Glutamatergic neuron (in vitro differentiated cells): ENCODE measurements around the gene XRCC5. TPM values are rescaled to one million over a fixed set of nuclear protein-coding genes. Genes with fewer than 3 reads are reported as not detected.

ENCODE experiments used
- DNase-seq: peaks from one replicate; pipeline ENCODE4 v3.0.0; 2022
- H3K27ac Mint-ChIP-seq: one replicate; pipeline ENCODE4 v1.8.0; 2020; ENCODE audit warnings: mild to moderate bottlenecking, mixed read lengths, inconsistent platforms; ENCODE audit not compliant: unreplicated experiment
- H3K27me3 Mint-ChIP-seq: one replicate; pipeline ENCODE4 v1.8.0; 2020; ENCODE audit warnings: mild to moderate bottlenecking, moderate library complexity, mixed read lengths, inconsistent platforms; ENCODE audit not compliant: unreplicated experiment
- H3K36me3 Mint-ChIP-seq: one replicate; pipeline ENCODE4 v1.8.0; 2020; ENCODE audit warnings: mild to moderate bottlenecking, mixed read lengths, inconsistent platforms; ENCODE audit not compliant: unreplicated experiment
- H3K4me1 Mint-ChIP-seq: one replicate; pipeline ENCODE4 v1.8.0; 2020; ENCODE audit warnings: mild to moderate bottlenecking, low read depth, mixed read lengths, inconsistent platforms; ENCODE audit not compliant: unreplicated experiment
- H3K4me3 Mint-ChIP-seq: one replicate; pipeline ENCODE4 v1.8.0; 2020; ENCODE audit warnings: mild to moderate bottlenecking, mixed read lengths, inconsistent platforms; ENCODE audit not compliant: unreplicated experiment
- H3K9me3 Mint-ChIP-seq: one replicate; pipeline ENCODE4 v1.8.0; 2020; ENCODE audit warnings: mild to moderate bottlenecking, moderate library complexity, mixed read lengths, inconsistent platforms; ENCODE audit not compliant: unreplicated experiment
- total RNA-seq: library from RNA; stranded (reverse); fragmentation: NEBNext Ultra II Directional; extraction: Animal tissue kit (Norgen Biotek cat#: 25700); gene quantifications from one replicate; pipeline ENCODE4 v1.2.1, GENCODE V29; 2021; ENCODE audit not compliant: unreplicated experiment
- TF ChIP-seq, protein P1 (sequence below): fragments of 200-600 bp; sonication (generic); IDR thresholded peaks from one replicate; pipeline ENCODE4 v1.5.0; 2021; ENCODE audit not compliant: partially characterized antibody, unreplicated experiment

Gene XRCC5
- total RNA-seq, 1 donor from 2014 or later: 254 TPM

DNA sequence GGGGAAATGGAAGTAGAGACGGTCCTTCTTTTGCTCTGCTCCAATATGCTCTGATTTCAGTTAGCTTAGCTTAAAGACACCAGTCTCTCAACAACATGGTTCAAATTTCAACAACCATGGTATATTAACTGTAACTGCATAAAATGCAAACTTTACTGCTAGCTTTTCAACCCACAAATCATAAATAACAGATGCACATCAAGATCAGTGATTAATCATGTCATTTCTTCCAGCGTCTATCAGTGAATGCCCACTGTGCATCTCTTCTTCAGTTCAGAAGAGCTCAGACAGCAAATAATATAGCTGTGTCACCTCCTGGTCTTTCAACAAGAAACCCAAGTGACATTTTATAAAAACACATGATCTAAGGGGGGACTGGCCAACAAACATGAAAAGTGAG, 40.1 kb upstream of the XRCC5 start:
- Mint-ChIP-seq H3K27ac (no peak overlapping the region), H3K27me3 (peaks cover 1% of the 10 kb centered on the region)
- DNase-seq: no peak

DNA sequence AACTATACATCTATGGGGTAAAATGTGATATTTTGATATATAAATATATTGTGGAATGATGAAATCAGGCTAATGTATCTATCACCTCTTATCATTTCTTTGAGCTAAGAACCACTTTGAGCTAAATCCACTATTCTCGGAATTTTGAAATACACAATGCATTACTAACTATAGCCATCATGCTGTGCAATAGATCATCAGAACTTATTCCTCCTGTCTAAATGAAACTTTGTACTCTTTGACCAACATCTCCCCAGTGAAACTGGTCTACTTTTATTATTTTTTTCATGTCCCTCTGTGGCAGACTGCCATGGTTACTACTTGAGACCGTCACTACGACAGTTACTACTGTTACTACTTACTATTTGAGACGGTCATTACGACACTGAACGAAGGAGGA, 39.0 kb upstream of the XRCC5 start:
- no peak for DNase-seq
- H3K9me3 Mint-ChIP-seq: peaks cover 2% of the 10 kb centered on the region
- TF ChIP-seq, protein P1, sequence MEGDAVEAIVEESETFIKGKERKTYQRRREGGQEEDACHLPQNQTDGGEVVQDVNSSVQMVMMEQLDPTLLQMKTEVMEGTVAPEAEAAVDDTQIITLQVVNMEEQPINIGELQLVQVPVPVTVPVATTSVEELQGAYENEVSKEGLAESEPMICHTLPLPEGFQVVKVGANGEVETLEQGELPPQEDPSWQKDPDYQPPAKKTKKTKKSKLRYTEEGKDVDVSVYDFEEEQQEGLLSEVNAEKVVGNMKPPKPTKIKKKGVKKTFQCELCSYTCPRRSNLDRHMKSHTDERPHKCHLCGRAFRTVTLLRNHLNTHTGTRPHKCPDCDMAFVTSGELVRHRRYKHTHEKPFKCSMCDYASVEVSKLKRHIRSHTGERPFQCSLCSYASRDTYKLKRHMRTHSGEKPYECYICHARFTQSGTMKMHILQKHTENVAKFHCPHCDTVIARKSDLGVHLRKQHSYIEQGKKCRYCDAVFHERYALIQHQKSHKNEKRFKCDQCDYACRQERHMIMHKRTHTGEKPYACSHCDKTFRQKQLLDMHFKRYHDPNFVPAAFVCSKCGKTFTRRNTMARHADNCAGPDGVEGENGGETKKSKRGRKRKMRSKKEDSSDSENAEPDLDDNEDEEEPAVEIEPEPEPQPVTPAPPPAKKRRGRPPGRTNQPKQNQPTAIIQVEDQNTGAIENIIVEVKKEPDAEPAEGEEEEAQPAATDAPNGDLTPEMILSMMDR: no peak
- H3K27ac Mint-ChIP-seq: peak overlapping the region; percentile 45
- peaks cover 1% of the 10 kb centered on the region for H3K27me3 Mint-ChIP-seq
- peaks cover 22% of the 10 kb centered on the region for H3K4me1 Mint-ChIP-seq
- H3K36me3 Mint-ChIP-seq: no peaks in the 10 kb centered on the region
- H3K4me3 Mint-ChIP-seq: no peak overlapping the region

More for the DNA sequence above, 40.1 kb upstream of the XRCC5 start:
- Mint-ChIP-seq H3K4me1 (peaks cover 22% of the 10 kb centered on the region), H3K4me3 (no peak overlapping the region), H3K9me3 (peaks cover 2% of the 10 kb centered on the region), H3K36me3 (no peaks in the 10 kb centered on the region)
- TF ChIP-seq, protein P1: no peak

DNA sequence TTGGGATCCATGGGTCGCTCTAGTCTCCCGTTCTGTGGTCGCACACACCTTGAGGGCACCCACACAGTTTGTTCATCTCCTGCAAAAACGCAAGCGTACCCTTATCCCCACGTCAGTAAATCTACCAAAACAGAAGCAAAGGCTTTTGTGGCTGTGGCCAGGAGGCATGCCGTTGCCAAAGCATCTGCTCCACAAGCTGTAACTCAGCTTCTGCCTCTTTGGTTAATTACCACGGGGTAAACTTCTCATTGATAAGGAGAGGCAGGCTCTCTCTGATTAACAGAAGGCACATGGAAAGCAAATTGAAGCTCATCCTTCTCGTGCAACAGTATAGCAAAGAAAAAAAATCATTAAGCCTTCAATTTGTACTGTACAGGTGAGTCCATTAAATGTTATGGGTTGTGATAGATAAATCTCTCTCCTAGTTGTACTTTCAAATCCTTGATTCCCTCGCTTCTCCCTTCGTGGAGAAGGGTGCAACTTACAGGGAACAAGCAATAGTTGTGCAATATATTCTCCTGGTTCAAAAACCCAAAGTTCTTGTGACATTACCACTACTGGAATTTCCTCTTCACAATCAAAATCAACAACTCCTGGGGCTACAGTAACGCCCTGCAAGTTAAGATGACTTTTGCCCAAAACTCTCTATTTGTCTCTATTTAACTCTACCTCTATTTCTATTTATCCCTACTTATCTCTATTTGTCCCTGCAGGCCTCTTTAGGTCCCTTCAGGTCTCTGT, 37.9 kb upstream of the XRCC5 start:
- peaks cover 2% of the 10 kb centered on the region for H3K9me3 Mint-ChIP-seq

DNA sequence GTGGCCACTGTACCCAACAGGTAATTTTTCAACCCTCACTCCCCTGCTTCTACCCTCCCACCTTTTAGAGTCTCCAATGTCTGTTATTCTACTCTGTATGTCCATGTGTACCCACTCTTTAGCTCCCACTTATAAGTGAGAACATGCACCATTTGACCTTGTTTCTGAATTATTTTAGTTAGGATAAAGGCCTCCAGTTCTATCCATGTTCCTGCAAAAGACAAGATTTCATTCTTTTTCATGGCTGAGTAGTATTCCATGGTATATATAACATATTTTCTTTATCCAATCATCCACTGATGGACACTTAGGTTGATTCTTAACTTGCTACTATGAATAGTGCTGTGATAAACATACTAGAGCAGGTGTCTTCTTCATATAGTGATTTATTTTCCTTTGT, 36.7 kb upstream of the XRCC5 start:
- Mint-ChIP-seq H3K27ac (no peak overlapping the region), H3K27me3 (peaks cover 1% of the 10 kb centered on the region), H3K4me3 (no peak overlapping the region), H3K4me1 (peaks cover 18% of the 10 kb centered on the region), H3K36me3 (no peaks in the 10 kb centered on the region), H3K9me3 (peaks cover 2% of the 10 kb centered on the region)
- DNase-seq: no peak
- TF ChIP-seq, protein P1: no peak

More for the DNA sequence above, 37.9 kb upstream of the XRCC5 start:
- DNase-seq: no peak
- Mint-ChIP-seq H3K27me3 (peaks cover 1% of the 10 kb centered on the region), H3K4me1 (peaks cover 22% of the 10 kb centered on the region), H3K27ac (peak overlapping the region; percentile 3), H3K36me3 (no peaks in the 10 kb centered on the region), H3K4me3 (no peak overlapping the region)
- TF ChIP-seq, protein P1: no peak

DNA sequence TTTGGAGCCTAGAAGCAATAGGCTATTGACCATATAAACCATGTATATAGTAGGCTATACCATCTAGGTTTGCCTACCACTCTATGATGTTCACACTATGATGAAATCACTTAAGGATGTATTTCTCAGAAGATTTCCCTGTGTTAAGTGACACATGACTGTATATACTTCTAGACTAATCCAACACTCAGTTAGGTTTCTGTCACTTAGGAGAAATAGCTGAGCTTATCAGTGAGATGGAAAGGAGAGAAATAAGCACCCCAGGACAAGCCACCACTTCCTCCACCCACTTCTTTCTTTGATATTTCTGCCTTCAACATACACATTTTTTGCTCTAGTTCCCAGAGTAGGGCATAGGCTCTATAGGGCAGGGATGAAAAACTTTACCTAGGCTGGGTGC, 35.4 kb upstream of the XRCC5 start:
- Mint-ChIP-seq H3K4me3 (no peak overlapping the region), H3K36me3 (no peaks in the 10 kb centered on the region), H3K4me1 (peaks cover 17% of the 10 kb centered on the region), H3K27ac (no peak overlapping the region), H3K27me3 (peaks cover 1% of the 10 kb centered on the region), H3K9me3 (peaks cover 2% of the 10 kb centered on the region)
- DNase-seq: no peak
- TF ChIP-seq, protein P1: no peak
